HG03097 (cell line): ENCODE results near the gene ANKS1A.
"Not testable (repeated sequence)": the region's sequence is repeated elsewhere in the genome, so short reads cannot be mapped to it uniquely, and the experiment has no call there.

Experiments used
- ATAC-seq: cut with Tn5 transposase; IDR thresholded peaks from one replicate; pipeline ENCODE4 v1.9.1; 2021; ENCODE audit not compliant: unreplicated experiment, low FRiP score

Gene ANKS1A, protein sequence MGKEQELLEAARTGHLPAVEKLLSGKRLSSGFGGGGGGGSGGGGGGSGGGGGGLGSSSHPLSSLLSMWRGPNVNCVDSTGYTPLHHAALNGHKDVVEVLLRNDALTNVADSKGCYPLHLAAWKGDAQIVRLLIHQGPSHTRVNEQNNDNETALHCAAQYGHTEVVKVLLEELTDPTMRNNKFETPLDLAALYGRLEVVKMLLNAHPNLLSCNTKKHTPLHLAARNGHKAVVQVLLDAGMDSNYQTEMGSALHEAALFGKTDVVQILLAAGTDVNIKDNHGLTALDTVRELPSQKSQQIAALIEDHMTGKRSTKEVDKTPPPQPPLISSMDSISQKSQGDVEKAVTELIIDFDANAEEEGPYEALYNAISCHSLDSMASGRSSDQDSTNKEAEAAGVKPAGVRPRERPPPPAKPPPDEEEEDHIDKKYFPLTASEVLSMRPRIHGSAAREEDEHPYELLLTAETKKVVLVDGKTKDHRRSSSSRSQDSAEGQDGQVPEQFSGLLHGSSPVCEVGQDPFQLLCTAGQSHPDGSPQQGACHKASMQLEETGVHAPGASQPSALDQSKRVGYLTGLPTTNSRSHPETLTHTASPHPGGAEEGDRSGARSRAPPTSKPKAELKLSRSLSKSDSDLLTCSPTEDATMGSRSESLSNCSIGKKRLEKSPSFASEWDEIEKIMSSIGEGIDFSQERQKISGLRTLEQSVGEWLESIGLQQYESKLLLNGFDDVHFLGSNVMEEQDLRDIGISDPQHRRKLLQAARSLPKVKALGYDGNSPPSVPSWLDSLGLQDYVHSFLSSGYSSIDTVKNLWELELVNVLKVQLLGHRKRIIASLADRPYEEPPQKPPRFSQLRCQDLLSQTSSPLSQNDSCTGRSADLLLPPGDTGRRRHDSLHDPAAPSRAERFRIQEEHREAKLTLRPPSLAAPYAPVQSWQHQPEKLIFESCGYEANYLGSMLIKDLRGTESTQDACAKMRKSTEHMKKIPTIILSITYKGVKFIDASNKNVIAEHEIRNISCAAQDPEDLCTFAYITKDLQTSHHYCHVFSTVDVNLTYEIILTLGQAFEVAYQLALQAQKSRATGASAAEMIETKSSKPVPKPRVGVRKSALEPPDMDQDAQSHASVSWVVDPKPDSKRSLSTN

DNA sequence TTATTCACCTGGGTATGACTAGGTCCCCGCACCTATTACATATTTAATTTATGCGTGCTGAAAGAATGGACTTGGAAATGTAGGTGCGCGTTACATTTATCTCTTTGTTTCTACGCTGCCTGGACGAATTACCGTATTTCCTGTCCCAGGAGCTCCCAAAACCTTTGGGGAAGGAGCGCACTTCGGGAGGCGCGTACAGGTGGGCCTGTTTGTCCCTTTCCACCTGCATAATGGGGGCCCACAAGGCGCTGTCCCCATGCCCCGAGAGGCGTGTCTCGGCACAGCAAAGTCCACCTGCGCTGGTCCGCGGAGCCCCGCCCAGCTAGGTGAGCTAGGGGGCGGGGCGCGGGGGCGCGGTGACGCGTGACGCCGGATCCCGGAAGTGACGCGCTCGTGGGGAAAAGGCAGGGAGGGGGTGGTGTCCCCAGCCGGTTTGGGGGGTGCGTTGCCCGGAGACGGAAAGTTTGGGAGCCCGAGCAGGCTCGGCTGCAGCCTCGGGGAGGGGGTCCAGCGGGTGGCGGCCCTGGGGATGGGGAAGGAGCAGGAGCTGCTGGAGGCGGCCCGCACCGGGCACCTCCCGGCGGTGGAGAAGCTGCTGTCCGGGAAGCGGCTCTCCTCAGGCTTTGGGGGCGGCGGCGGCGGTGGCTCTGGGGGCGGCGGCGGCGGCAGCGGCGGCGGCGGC, at the start of gene ANKS1A:
ANKS1A (plus strand) TSS at position 382 of the 682 bp plus-strand sequence; CDS start at position 530, 148 bp downstream.
- ATAC-seq = no peak

DNA sequence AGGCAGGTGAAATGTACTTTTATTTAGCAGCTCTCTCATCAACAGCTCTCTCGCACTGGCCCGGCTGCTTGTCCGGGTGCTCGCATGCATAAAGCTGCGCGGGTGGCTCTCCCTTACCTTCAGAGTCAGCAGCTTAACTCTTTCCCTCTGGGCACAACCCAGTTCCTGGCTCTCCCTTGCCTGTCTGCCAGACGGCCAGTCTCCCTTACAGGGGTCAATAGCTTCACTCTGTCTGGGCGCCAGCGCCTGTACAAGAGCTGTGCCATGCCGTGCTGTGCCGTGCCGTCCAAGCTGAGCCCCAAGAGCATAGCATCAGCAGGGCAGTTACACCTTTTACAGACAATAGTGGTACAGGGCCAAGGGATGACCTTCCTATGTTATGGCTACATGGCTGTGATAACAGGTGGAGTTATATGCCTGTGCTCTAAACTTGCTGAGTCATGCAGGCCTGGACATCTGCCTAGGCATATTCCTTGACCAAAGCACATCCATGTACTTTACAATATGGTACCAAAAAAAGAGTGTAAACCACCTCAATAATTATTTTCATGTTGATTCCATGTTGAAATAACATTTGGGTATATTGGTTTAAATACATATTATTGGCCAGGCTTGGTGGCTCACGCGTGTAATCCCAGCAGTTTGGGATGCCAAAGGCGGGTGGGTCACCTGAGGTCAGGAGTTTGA, 49.2 kb upstream of the ANKS1A start:
- ATAC-seq = no peak

DNA sequence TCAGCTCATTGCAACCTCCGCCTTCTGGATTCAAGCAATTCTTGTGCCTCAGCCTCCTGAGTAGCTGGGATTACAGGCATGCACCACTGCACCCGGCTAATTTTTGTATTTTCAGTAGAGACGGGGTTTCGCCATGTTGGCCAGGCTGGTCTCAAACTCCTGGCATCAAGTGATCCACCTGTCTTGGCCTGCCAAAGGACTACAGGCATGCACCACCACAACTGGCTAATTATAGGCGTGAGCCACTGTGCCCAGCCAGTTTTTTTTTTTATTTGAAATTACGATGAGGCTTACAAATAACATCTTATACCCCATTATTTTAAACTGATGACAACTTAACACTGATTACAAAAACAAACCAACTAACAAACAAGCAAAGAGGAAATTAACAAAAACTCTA, 40.0 kb upstream of the ANKS1A start:
- ATAC-seq = not testable (repeated sequence)

DNA sequence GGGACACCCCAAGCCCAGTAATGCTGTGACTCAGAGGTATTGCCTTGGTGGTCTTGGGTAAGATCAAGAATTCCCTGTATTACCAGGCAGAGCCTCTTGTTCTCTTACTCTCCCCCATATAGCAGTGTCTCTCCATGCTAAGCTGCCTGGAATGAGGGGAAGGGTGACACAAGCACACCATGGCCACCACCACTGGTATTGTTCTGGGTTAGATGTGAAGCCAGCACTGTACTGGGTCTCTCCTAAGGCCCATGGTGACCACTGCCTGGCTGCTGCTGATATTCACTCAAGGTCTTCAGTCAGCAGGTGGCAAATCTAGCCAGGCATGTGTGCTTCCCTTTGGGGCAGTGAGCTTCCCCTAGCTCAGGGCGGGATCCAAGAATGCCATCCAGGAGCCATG, 37.7 kb upstream of the ANKS1A start:
- ATAC-seq = no peak

DNA sequence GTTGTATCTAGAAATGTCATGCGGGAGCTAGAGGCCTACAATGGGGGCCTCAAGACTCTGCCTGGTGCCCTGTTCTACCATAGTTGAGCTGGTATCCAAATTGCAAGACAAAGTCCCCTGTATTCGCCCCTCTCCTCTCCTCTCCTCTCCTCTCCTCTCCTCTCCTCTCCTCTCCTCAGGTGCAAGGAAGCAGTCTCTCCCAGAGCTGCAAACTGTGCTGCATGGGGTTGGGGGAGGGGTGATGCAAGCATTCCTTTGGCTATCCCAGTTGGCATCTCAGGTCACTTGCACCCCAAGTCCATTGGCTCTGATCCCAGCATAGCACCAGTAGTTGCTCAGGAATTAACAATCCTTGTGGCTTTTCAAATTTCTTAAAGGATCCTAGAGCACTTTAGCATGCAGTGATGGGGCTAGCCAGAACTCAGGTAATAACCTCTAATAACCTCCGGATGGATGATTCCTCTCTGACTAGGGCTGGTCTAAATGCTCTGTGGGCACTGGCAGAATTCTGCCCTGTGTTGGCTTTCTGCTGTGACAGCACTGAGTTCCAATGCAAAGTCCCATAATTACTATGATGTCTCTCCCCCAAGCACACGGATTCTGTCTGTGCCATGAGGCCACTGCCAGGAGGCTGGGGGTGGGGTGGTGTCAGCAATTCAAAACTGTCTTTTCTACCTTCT, 36.5 kb upstream of the ANKS1A start:
- no peak for ATAC-seq

DNA sequence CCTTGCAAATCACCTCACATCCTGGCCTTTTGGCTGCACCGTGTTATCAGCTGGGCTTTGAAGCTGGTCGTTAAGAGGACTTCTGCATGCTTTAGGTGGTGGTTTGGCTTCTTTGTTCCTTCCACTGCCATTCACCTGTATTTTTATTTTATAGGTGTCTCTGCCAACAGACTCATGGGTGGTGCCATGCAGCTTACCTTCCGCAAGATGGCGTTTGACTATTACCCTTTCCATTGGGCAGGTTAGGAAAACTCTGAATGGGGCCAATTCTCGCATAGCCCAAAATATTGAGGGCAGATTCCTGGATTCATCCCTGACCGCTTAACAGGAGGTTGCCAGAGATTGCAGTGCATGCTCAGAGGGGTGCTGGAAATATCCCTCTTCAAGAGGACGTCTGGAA, 33.6 kb upstream of the ANKS1A start:
- no peak for ATAC-seq

DNA sequence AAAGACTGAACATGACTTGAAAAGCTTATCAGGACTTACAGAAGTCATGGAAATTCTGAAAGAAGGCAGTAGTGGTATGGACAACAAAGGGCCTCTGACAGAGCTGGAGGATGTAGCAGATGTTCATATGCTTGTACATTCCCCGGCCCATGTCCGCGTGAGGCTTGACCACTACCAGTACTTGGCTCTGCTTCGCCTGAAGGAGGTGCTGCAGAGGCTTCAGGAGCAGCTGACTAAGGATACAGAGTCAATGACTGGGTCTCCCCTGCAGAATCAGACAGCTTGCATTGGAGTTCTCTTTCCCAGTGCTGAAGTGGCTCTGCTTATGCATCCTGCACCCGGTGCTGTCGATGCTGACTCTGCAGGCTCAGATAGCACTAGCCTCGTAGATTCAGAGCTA, 30.4 kb upstream of the ANKS1A start:
- ATAC-seq = no peak

DNA sequence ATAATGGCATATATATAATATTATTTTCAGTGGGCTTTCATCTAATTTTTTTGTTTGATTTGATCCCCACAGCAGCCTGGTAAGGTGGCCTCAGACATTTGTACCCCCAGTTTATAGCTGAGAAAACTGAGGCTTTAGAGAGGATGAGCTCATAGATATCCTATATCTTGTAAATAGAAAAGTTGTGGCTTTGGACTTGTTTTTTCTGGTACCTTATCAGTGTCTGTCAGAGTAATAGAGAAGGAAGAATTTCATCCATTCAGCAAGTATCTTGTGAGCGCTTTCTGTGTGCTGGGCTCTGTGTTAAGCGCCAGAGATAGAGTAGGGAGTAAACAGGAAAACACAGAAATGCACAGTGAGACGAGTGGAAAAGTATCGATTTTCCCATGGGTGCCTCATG, 29.1 kb upstream of the ANKS1A start:
- no peak for ATAC-seq

DNA sequence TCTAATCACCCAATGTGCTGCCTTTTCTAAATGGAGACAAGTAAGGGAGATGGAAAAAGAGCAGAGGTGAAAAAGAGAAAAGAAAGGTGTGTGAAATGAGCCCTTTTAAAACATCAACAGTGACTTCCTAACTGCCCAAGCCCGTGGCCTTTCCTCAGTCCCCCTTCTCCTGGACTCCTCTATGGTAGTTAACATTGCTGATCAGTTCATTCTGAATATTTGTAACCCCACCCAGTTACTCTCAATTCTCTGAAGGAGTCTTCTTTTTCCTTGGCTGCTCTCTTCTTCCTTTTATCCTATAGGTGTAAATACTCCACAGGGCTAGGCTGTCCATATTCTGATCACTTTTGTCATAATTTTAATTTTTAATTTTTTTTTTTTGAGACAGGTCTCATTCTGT, 28.3 kb upstream of the ANKS1A start:
- no peak for ATAC-seq

DNA sequence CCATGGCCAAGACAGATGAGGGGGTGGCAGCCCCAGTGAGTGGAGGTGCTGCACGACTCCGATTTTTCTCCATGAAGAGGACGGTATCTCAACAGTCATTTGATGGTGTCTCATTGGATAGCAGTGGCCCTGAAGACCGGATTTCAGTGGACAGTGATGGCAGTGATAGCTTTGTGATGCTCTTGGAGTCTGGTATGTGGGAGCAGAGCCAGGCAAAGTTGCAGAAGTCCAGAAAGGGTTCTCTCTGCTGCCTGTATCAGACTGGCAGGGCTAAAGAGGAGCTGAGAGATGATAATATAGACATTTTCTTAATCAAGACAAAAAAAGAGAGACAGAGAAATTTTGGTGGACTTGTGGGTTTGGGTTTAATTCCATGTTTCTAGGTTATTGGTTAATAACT, 25.0 kb upstream of the ANKS1A start:
- ATAC-seq = no peak

DNA sequence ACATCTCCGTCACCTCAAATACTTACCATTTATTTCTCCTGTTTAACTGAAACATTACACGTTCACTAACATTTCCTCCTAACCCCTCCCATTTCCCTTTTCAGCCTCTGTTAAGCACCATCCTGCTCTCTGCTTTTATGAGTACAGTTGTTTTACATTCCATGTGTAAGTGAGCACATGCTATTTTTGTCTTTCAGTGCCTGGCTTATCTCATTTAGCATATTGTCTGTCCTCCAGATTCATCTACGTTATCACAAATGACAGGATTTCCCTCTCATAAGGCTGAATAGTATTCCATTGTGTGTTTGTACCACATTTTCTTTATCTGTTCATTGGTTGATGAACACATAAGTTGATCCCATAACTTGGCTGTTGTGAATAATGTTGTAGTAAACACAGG, 23.9 kb upstream of the ANKS1A start:
- ATAC-seq = no peak

DNA sequence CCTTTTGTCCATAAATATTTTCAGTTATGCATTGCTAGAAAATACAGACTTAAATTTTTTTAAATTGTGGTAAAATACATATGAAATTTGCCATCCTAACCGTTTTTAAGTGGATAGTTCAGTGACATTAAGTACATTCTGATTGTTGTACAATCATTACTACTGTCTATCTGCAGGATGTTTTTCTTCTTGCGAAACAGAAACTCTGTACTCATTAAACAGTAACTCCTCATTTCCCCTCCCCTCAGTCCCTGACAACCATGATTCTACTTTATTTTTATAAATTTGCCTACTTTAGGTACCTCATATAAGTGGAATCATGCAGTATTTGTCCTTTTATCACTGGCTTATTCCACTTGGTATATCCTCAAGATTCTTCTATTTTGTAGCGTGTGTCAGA, 22.5 kb upstream of the ANKS1A start:
- no peak for ATAC-seq

DNA sequence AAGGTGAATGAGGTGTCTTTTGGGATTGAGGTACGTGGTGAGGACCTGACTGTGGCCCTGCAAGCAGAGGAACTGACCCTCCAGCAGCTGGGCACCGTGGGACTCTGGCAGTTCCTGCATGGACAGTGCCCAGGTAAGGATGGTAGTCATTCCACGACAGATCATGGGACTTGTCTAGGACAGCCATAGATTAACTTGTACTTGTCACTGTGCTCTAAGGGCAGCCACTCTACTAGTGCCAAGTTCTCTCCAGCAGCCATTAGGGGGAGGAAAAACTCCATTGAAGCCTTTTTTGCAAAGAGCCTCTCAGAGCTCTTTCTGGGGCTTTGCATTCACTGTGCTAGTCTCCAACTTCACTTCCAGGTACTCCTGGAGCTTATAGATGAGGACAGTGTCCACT, 21.6 kb upstream of the ANKS1A start:
- ATAC-seq = no peak

DNA sequence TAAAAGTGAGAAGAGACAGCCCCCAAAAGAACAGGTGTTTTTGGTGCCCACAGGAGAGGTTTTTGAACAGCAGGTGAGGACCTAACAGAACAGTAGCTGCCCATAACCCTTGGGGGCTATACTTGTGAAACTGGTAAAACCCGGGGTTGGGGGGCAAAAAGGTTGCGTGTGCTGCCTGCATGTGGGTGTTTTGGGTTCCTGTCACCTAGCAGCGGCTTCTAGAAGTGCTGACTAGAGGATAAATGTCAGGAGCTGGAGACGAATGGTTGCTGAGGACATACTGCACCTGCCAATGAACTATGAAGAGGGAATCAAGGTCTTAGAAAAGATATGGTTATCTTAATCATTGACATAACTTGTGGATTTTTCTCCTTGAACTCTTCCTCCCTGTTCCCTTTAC, 17.2 kb upstream of the ANKS1A start:
- no peak for ATAC-seq

DNA sequence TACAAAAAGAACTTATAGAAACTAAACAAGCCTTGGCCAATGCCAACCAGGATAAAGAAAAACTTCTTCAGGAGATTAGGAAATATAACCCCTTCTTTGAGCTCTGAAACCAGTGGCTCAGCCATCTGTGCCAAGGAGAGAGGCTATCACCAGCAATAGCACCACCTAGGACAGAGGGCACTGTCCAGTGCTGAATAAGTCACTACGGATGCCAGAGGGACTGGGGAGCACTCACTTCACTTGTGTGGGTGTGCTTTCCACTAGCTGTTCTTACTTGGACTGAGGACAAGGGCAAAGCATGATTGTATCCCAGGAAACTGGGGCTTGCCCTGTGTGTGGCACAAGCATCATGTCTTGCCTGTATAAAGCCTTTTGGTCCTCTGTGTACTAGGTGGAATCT, 16.7 kb upstream of the ANKS1A start:
- no peak for ATAC-seq

DNA sequence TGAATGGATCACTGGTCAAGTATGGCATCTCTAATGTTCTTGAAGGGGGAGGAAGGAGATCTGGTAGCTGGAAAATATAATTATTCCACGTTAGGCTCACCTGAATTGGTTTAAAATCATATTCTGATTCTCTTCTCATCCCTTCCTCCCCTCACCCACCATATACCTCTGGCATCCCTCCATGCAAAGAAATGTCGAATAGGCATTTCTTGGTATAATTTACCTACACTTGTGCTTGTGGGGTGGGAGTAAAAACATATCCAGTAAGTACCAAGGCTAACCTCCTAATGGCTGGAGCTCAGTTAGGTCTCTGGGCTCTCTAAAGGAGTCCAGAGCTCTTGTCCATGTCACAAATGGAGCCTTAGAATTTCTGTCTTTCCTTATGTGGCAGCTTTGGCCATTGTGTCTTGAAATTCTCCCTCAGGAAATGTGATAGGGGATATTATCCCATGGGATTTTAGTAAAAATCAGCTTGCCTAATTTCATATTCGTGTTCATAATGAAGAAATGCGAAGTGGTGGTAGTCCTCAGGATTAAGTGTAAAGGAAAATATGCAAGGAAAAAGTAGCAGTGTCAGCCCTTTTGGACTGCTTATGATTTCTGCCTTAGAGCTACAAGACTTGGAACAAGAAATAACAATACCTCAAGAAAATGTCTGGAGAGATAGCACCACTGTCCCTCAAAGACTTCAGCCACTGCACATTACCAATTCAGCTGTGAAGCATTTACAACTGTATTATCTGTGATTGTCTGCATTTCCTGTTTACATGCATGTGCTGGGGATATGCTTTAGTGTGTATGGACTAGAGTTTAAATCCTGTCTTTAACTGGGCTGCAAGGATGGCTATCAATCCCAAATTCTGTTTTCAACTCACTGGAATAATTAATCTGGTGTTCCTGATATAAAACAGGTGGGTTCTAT, 13.5 kb upstream of the ANKS1A start:
- ATAC-seq = no peak

DNA sequence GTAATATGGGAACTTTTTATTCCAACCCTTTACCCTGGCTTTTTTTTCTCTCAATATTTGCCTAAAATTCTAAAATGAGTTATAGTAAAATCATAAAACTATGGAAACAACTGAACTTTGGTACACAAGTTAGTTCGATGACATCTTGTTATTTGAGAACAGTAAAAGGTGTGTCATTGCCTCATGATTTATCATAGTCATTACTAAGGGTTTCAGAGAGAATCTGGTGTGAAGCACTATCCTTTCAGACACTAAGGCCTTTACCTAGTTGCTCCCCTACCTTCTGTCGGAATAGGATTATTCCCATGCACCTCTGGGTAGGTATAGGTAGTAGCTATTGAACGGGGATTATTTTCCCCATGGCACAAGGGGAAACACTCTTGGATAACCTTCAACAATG, 12.6 kb upstream of the ANKS1A start:
- ATAC-seq = no peak

DNA sequence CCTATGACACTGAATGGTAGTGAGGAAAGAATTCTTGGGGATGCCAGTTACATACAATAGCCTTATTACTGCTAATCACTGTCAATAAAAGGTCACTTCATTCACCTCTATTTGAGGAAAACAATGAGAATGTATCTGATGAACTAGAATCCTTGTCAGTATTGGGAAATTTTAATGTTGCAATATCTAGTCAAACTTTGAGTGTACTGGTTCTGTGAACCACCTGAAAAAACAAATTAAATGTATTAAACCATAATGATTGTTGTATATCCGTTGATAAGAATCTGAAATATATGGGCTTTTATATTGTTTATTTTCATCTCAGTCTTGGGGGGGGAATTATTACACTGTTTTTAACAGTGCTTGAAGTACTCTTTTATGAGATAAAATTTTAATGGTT, 11.8 kb upstream of the ANKS1A start:
- no peak for ATAC-seq
